Hepatocyte (in vitro differentiated cells): ENCODE data around the gene ROS1. TPM values are rescaled to one million over a fixed set of nuclear protein-coding genes. Genes with fewer than 3 reads are reported as not detected.

Source experiments
- DNase-seq: peaks from one replicate; pipeline ENCODE4 v3.0.0-alpha.2; 2016; ENCODE audit warnings: low spot score
- H2AFZ ChIP-seq: fragments of 200-600 bp; sonication (generic); 2 replicates; pipeline ENCODE4 v1.6.0; 2016; ENCODE audit warnings: antibody characterized with exemption, mild to moderate bottlenecking
- H3K27ac ChIP-seq: fragments of 200-600 bp; sonication (generic); 2 replicates; pipeline ENCODE4 v1.5.1; 2016; ENCODE audit warnings: mild to moderate bottlenecking
- H3K27me3 ChIP-seq: fragments of 200-600 bp; sonication (generic); 2 replicates; pipeline ENCODE4 v1.6.1; 2016
- H3K36me3 ChIP-seq: fragments of 200-600 bp; sonication (generic); replicated peaks from 2 replicates; pipeline ENCODE4 v1.5.1; 2016; ENCODE audit warnings: low read depth; ENCODE audit not compliant: insufficient read depth
- H3K4me1 ChIP-seq: fragments of 200-600 bp; sonication (generic); 2 replicates; pipeline ENCODE4 v1.5.1; 2016; ENCODE audit warnings: mild to moderate bottlenecking, moderate library complexity; ENCODE audit not compliant: insufficient read depth
- H3K4me2 ChIP-seq: fragments of 200-600 bp; sonication (generic); 2 replicates; pipeline ENCODE4 v1.6.0; 2016
- H3K4me3 ChIP-seq: fragments of 200-600 bp; sonication (generic); 2 replicates; pipeline ENCODE4 v1.5.1; 2016; ENCODE audit warnings: mild to moderate bottlenecking
- H3K79me2 ChIP-seq: fragments of 200-600 bp; sonication (generic); 2 replicates; pipeline ENCODE4 v1.6.0; 2017; ENCODE audit warnings: mild to moderate bottlenecking
- H3K9me2 ChIP-seq: fragments of 200-600 bp; sonication (generic); replicated peaks from 2 replicates; pipeline ENCODE4 v1.6.0; 2017; ENCODE audit warnings: mild to moderate bottlenecking; ENCODE audit not compliant: insufficient read depth
- H3K9me3 ChIP-seq: fragments of 200-600 bp; sonication (generic); 2 replicates; pipeline ENCODE4 v1.5.1; 2016; ENCODE audit warnings: low read depth, mild to moderate bottlenecking
- H4K20me1 ChIP-seq: fragments of 200-600 bp; sonication (generic); 2 replicates; pipeline ENCODE4 v1.6.0; 2016; ENCODE audit warnings: mild to moderate bottlenecking; ENCODE audit not compliant: insufficient read depth, poor library complexity, severe bottlenecking
- CTCF ChIP-seq: fragments of 200-600 bp; sonication (generic); IDR thresholded peaks from 2 replicates; pipeline ENCODE4 v1.5.1; 2016; ENCODE audit warnings: antibody characterized with exemption, mild to moderate bottlenecking; ENCODE audit not compliant: poor library complexity
- EZH2 ChIP-seq: fragments of 200-600 bp; sonication (generic); IDR thresholded peaks from 2 replicates; pipeline ENCODE4 v1.6.1; 2016; ENCODE audit warnings: antibody characterized with exemption, mild to moderate bottlenecking, borderline replicate concordance
- EZH2phosphoT487 ChIP-seq: fragments of 200-600 bp; sonication (generic); IDR thresholded peaks from one replicate; pipeline ENCODE4 v1.6.1; 2018; ENCODE audit warnings: antibody characterized with exemption, mild to moderate bottlenecking, low read depth, moderate library complexity; ENCODE audit not compliant: unreplicated experiment, severe bottlenecking
- WGBS: methylation state at CpG from one replicate; pipeline ENCODE4 v1.1.6; 2016; ENCODE audit warnings: low lambda C conversion rate; ENCODE audit errors: missing lambda C conversion rate; 5-methylcytosine and 5-hydroxymethylcytosine counted together
- polyA plus RNA-seq: library from polyadenylated mRNA; unstranded; fragments of >200 nt; fragmentation: Nextera tagmentation; extraction: Ambion mirVana; gene quantifications from 2 replicates; pipeline ENCODE4 v1.2.1, GENCODE V29; 2016
- total RNA-seq: library from RNA; depleted of rRNA; stranded (reverse); fragments of >200 nt; gene quantifications from 2 replicates; pipeline ENCODE4 v1.2.3, GENCODE V29; 2014

Gene ROS1
- total and polyA plus RNA-seq, 2 experiments from 2014 or later, result 0.33 to 2.7 TPM

- H3K36me3 ChIP-seq, result no peaks in the 10 kb centered on the region
- no peak for TF ChIP-seq CTCF
- no peak for TF ChIP-seq EZH2phosphoT487
- no peak for TF ChIP-seq EZH2
- DNase-seq, result no peak
- no peaks in the 10 kb centered on the region for H3K27me3 ChIP-seq
- peaks cover 14% of the 10 kb centered on the region for H3K4me1 ChIP-seq
- no peaks in the 10 kb centered on the region for H3K79me2 ChIP-seq
- H3K4me2 ChIP-seq, result peak overlapping the region; percentile 10
- H3K27ac ChIP-seq, result no peak overlapping the region
- 53% methylated on average over 1 of the region's 1 CpG for WGBS
- H2AFZ ChIP-seq, result no peak overlapping the region
- H3K4me3 ChIP-seq, result no peak overlapping the region
- H4K20me1 ChIP-seq, result no peaks in the 10 kb centered on the region
- H3K9me3 ChIP-seq, result no peaks in the 10 kb centered on the region
- no peaks in the 10 kb centered on the region for H3K9me2 ChIP-seq
Measured at GRCh38 chr6:117387454-117387974, 38.2 kb downstream of the ROS1 start.

DNA sequence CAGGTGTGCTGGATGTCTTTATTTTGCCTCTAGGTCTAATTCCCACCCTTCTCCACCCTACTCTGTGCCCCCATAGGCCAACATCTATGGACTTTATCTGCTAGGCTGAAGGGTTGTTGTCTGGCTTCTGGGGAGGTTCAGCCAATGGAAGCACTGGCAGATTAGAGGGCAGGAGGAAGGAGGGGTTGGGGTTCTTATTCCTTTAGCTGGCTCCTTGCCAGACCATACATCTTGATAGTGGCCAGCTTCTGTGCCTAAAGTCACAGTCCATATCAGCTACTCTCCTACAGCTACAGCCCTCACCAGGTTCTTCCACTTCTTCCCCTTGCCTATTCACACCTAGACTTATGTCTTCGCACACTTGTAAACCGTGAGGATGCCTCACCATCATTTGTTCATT lies 41.1 kb downstream of the ROS1 start:
- no peaks in the 10 kb centered on the region for H3K9me3 ChIP-seq
- no peak overlapping the region for H3K27ac ChIP-seq
- TF ChIP-seq CTCF (no peak), EZH2phosphoT487 (no peak), EZH2 (no peak)
- 97% methylated on average over 2 of the region's 2 CpGs for whole genome bisulfite sequencing
- peaks cover 14% of the 10 kb centered on the region for H3K4me1 ChIP-seq
- H3K27me3 ChIP-seq, result no peaks in the 10 kb centered on the region
- no peaks in the 10 kb centered on the region for H3K36me3 ChIP-seq
- no peak overlapping the region for H3K4me2 ChIP-seq
- no peak overlapping the region for H2AFZ ChIP-seq
- peak; percentile 30 for DNase-seq
- no peak overlapping the region for H3K4me3 ChIP-seq
- H4K20me1 ChIP-seq, result no peaks in the 10 kb centered on the region
- no peaks in the 10 kb centered on the region for H3K79me2 ChIP-seq
- no peaks in the 10 kb centered on the region for H3K9me2 ChIP-seq

GRCh38 chr6:117381749-117382148 lies 44.0 kb downstream of the ROS1 start:
- Histone ChIP-seq H3K36me3 (no peaks in the 10 kb centered on the region), H3K9me3 (no peaks in the 10 kb centered on the region), H3K4me1 (no peaks in the 10 kb centered on the region), H3K4me3 (no peak overlapping the region), H3K9me2 (no peaks in the 10 kb centered on the region), H2AFZ (no peak overlapping the region), H3K4me2 (no peak overlapping the region), H4K20me1 (no peaks in the 10 kb centered on the region), H3K79me2 (no peaks in the 10 kb centered on the region), H3K27me3 (no peaks in the 10 kb centered on the region), H3K27ac (no peak overlapping the region)
- TF ChIP-seq EZH2phosphoT487, result no peak
- no peak for TF ChIP-seq CTCF
- no peak for TF ChIP-seq EZH2
- WGBS, result 56% methylated on average over 2 of the region's 2 CpGs
- DNase-seq, result no peak

DNA sequence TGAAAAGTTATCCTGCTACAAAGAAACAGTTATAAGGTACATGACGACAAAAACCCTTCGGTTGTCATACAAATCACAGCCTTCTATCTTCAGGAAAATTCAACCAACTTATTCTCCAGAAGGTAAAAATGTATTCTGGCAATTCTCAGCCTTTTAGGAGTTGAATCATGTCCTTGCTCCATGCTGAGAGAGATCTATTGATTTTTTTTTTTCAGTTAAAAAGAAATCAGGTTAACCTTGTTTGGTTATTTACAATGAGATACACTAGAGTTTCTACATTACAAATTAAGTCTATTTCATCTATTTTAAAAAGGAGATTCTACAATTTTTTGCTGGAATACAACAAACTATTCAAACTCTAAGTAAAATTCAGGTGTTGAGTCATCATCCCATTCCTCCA lies 45.4 kb downstream of the ROS1 start:
- WGBS, result 96% methylated on average over 2 of the region's 2 CpGs
- TF ChIP-seq EZH2, result no peak
- no peak for TF ChIP-seq EZH2phosphoT487
- no peak for TF ChIP-seq CTCF
- no peak overlapping the region for H3K4me2 ChIP-seq

More for the DNA sequence above, 45.4 kb downstream of the ROS1 start:
- Histone ChIP-seq H3K36me3 (no peaks in the 10 kb centered on the region), H3K27ac (no peak overlapping the region), H3K9me2 (no peaks in the 10 kb centered on the region), H4K20me1 (no peaks in the 10 kb centered on the region), H3K79me2 (no peaks in the 10 kb centered on the region), H3K27me3 (no peaks in the 10 kb centered on the region), H3K4me3 (no peak overlapping the region), H3K4me1 (no peaks in the 10 kb centered on the region), H3K9me3 (no peaks in the 10 kb centered on the region), H2AFZ (no peak overlapping the region)
- DNase-seq, result no peak
